GM12873 (cell line): ENCODE results near the gene MLLT3.

Experiments
- TF ChIP-seq, protein P1 (sequence below): IDR thresholded peaks from 2 replicates; pipeline ENCODE4 v1.5.1; 2012; ENCODE audit warnings: low read depth, mild to moderate bottlenecking, moderate library complexity, low read length, control low read depth; ENCODE audit not compliant: insufficient read depth; ENCODE audit errors: missing control alignments

Gene MLLT3

GRCh38 chr9:20511686-20512085 is 110.6 kb downstream of the MLLT3 start:
- TF ChIP-seq, protein P1, sequence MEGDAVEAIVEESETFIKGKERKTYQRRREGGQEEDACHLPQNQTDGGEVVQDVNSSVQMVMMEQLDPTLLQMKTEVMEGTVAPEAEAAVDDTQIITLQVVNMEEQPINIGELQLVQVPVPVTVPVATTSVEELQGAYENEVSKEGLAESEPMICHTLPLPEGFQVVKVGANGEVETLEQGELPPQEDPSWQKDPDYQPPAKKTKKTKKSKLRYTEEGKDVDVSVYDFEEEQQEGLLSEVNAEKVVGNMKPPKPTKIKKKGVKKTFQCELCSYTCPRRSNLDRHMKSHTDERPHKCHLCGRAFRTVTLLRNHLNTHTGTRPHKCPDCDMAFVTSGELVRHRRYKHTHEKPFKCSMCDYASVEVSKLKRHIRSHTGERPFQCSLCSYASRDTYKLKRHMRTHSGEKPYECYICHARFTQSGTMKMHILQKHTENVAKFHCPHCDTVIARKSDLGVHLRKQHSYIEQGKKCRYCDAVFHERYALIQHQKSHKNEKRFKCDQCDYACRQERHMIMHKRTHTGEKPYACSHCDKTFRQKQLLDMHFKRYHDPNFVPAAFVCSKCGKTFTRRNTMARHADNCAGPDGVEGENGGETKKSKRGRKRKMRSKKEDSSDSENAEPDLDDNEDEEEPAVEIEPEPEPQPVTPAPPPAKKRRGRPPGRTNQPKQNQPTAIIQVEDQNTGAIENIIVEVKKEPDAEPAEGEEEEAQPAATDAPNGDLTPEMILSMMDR: no peak

GRCh38 chr9:20509466-20509865 is 112.8 kb downstream of the MLLT3 start:
- TF ChIP-seq, protein P1: no peak

DNA sequence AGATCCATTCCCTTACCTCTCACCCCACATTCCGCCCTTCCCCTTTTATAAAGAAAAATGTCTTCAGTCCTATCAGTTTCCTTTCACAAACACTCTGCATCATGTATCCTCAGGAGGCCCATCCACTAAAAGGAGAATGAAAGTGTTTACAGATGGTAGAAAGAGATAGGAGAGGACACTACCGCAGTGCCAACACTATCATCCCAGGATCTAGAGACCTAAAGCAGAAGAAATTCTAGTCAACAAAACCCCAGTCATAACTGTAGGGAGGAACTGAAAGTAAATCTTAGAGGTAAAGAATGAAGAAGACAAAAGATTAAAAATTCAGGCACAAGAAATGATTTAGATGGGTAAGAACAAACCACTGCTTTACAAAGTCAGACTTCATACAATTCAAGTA is 114.1 kb downstream of the MLLT3 start:
- TF ChIP-seq, protein P1: no peak

DNA sequence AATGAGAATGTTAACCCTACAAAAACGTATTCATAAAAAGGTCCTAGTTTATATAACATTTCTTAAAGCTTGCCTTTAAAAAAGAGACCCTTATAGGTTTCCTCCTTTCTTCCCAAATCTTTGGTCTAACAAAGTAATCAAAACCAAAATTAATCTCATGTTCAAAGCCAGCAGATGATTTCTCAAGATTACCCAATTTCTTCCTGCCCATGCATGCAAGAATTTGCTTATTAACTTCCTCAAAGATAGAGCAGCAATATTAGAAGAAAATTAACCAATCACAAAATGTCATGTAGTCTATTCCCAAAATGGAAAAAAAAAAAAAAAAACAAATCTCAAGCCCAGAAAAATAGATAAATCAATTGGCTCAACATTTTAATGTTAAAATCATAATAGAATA is 114.9 kb downstream of the MLLT3 start:
- TF ChIP-seq, protein P1: no peak

DNA sequence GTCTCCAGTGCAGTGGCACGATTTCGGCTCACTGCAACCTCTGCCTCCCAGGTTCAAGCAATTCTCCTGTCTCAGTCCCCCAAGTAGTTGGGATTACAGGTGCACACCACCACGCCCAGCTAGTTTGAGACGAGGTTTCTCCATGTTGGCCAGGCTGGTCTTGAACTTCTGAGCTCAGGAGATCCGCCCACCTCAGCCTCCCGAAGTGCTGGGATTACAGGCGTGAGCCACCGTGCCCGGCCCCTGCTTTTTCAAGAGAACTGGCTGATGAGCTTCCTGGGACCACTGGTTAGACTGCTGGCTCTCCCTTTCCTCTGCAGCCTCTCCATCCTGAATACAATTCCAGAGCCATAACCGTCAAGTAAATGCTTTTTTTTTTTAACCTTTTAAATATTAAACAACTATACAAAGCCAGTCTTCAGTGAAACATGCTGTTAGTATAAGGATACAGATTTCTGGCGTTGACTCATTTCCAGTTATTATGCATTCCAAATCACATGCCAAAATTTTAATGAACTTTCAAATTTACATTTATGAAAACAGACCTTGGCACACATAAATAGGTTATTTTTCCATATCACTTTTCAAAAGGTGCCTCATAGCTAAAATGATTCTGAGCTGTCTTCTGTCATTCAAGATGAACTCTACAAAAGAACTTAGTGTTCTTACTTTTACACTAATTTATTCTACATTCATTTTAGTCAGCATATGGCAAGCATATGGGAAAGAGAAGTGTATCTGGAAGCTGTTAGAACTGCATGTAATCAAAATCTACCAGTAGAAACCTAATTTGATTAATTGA is 116.0 kb downstream of the MLLT3 start:
- TF ChIP-seq, protein P1: no peak

- TF ChIP-seq, protein P1: no peak
These were observed 116.7 kb downstream of the MLLT3 start for GRCh38 chr9:20505574-20505973.

- TF ChIP-seq, protein P1: no peak
These were observed 117.4 kb downstream of the MLLT3 start for GRCh38 chr9:20504930-20505329.
